SKM-1 treated with dmso at 0.1 percent for 144 hours (cell line): ENCODE data around the gene TM4SF18.
"Not testable (repeated sequence)": the region's sequence is repeated elsewhere in the genome, so short reads cannot be mapped to it uniquely, and the experiment has no call there.

ENCODE experiments used
- DNase-seq: peaks from one replicate; lab custom pipeline; 2025; ENCODE audit not compliant: unreplicated experiment; lab: John Stamatoyannopoulos, UW

The TM4SF18 gene

DNA sequence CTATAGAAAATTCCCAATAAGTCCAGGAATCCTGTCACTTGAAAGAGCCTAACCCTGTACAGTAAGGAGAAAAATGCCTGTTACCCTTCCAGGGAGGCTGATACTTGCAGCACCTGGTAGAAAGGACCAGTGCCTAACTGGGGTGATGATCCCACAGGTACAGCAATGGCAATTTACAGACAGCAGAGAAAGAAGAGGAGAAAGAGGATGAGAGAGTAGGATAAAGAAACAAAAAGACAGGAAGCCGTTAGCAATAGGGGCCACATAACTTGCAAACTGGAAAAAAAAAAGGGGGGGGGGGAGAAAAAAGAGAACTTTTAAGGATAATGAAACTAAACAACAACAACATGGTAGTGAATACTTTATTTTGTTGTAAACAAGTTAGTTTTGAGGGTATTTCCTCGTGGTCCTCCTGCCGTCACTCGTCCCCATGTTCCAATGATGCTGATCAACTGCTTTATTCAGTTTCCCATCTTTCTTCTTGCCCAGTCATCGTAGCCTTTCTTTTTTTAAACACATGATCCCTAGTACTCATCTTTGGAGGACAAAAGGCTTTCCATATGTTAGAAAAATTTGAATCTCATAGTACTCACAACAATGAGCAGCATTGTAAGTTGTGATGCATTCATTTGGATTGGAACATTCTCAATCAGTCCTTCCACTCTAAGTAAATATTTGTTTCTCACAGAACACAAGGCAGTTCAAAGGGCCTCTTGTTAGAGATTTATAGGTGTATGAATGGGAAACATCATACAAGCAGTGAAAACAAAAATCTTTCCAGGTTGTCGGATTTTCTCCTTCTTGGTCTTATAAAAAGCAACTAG, 35.5 kb upstream of the TM4SF18 start:
- no peak for DNase-seq

DNA sequence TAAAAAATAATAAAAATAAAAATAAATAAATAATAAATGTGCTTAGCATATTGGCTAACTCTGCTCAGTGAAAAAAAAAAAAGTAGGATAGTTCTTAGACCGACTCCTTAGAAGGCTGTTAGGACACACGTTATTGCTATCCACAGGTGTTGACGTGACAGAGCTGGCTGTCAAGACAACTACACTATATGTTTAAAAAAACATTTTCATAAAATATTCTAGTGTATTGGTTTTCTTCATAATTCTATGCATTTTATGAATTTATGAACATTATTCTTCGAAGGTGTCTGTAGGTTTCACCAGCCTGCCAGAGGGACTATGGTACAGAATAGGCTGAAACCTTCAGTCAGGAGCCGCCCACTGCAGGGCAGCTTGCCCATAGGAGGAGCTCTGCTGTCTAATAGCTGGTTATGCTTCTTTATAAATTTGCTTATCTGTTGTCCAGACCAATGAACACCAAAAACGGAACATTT, 34.8 kb upstream of the TM4SF18 start:
- DNase-seq = no peak

DNA sequence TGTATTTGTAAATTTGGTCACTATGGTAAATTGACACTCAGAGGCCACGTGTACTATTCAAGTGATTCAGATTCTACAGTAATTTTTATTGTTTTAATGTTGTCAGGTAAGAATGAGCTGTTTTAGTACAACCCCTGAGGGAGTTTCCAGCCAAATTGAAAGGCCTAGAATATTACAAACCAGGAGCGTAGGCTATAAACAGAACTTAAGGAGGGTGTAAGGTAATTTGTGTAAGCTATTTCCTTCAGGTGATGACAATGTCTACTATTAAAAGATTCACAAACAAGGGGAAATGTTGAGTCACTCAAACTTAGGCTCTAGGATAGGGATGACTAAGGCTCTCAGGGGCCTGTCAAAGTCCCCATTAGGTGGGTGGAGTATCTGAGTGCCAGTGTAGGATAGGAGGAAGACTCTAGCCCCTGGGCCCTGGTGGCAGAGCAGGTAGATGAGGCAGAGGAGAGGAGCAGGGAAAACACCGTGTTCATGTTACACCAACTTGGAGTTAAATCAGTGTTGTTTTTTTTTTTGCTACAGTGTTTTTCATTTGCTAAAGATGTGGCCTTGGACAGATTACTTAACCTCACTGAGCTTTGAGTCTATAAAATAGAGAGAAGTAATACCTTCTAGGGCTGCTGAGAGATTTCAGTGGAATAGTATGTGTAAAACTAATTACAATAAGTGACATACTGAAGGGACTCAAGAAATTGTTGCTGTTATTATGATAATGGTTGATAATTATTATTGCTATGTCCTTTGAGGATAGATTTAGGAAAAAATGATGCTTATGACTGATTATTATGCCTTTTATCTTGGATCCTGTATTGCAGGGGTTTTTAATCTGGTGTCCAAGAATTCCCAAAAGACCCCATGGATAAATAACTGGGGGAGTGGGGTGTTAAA, 33.8 kb upstream of the TM4SF18 start:
- no peak for DNase-seq

DNA sequence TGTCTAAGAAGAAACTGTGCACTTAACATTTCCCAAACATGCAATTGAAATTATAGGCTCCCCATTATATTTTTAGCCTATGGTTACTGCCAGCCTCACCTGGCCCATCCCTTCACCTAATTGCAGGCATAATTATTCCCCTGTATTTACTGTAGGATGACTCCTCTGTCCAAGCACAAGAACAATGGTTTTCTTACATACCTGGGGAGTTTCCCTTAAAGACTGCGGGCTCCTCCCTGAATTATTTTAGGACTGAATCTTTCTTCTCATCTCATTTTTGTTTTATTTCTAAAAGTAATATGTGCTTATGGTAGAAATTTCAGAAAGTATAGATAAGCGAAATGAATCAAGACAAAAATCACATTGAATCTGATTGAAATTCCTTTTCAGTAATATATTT, 32.6 kb upstream of the TM4SF18 start:
- no peak for DNase-seq

DNA sequence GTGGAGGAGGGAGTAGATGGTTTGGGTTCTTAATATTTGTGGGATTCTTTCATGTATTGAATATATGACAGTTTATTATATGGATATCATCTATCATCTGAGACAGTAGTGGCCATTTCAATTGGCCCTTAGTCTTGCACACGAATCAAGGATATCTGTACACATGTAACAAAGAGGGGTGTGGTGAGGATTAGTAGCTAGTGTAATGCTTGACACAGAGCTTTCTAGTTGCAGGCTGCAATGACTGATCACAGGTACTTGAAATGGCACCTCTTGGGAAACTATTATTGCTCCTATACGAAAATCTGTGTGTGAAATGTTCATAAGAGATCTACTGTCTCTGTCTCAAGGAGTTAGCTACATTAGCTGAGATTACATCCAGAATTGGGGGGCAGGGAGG, 31.2 kb upstream of the TM4SF18 start:
- DNase-seq = no peak

DNA sequence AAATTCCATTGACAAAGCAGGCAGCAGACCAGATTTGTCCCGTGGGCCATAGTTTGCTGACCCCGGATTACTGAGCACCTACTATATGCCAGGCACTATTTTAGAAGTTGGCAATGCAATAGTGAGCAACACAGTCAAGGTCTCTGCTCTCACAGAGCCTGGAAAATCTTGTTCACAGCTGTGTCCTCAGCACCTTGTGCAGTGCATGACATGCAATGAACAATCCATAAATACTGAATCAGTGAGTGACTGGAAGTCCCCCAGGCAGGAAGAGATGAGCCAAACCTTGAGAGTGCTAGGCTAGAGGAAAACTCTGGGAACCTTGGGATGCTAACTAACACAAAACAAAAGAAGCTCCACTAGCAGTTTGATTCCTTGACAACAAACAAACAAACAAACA, 29.6 kb upstream of the TM4SF18 start:
- DNase-seq = no peak

DNA sequence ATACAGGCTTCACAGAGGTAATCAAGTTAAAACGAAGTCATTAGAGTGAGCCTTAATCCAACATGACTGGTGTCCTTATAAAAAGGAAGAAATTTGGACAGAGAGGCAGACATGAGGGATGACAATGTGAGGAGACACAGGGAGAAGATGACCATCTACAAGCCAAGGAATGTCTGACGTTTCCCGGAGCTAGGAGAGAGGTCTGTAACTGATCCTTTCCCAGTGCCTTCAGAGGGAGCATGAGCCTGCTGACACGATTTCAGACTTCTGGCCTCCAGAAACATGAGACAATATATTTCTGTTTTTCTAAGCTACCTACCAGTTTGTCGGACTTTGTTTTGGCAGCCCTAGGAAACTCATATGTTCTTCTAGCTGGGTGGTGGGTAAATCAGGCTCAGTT, 28.9 kb upstream of the TM4SF18 start:
- DNase-seq = no peak

DNA sequence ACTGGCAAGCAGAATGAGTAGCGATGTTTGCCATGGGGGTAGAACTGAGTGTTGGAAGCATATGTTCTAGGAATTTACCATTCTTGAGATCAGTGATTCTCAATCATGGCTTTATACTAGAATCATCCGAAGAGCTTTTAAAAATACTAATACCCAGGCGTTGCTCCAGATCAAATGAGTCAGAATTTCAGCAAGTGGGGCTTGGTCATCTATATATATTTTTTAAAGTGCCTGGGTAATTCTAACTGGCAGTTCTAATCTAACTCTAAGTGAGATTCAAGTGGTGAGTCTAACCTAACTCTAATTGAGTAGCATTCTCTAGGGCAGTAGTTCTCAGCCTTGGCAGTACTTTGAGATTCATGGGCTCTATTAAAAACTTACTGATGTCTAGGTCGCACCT, 23.2 kb upstream of the TM4SF18 start:
- no peak for DNase-seq

DNA sequence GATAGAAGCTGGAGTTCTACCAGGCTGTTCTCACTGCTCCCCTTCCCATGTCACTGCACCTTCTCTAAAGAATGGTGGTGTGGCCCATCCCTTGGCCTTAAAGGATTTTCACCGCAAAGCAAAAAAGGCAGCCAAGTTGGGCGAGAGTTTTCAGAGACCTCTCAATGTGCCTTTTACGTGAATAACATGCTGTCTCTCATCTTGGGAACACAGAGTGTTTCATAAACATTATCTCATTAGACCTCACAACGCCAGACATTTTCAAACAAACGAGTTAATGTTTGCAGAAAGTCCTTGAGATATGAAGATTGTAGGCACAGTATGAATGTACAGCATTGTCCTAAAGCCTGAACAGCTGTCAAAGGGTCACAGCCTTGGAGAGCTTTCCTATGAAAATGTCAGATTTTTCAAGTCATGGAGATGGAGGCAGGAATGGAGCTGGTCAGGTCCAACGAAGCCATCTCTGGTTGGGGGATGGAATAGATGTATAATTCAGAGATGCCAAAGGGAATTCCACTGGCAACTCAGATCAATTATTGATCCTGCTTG, 22.7 kb upstream of the TM4SF18 start:
- DNase-seq = no peak

DNA sequence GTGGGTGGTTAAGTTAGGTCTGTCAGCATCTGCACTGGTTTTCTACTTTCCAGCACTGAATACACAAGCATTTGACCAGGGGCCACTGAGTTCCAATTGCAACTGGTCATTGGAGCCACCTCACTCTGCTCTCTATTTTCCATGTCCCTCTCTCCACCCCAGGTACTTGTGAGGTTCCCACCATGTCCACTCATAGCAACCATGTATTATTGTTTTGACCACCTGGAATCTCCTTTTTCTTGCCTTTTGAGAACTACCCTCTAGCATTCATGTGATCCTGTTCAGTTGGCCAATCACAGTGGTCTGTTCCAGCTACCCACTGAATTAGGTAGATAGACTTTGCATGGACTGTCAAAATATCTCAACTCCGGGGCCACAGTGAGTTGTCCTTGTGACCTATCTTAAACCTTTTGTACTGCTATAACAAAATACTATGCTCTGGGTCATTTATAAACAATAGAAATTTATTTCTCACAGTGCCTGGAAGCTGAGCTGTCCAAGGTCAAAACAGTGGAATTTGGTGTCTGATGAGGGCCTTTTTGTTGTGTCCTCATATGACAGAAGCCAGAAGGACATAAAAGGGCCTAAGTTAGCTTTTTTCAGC, 20.2 kb upstream of the TM4SF18 start:
- DNase-seq = no peak

DNA sequence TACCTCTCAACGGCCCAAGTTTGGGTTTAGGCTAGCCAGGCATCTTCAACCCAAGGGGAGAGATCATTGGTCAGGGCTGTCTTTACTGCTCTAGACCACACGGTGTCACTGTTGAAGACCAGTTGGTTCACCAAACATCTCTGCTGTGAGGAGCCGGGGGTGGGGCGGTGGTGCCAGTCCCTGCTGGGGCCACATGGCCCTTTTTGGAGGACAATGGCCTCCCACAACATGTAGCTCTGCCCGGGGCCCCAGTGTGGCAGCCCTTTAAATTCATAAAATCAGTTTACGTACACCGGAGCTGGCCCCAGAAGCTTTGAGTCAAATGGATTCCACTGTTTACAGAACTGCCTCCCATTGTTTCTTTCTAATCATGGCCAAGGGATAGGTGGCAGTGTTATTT, 19.1 kb upstream of the TM4SF18 start:
- DNase-seq = peak; percentile 56

DNA sequence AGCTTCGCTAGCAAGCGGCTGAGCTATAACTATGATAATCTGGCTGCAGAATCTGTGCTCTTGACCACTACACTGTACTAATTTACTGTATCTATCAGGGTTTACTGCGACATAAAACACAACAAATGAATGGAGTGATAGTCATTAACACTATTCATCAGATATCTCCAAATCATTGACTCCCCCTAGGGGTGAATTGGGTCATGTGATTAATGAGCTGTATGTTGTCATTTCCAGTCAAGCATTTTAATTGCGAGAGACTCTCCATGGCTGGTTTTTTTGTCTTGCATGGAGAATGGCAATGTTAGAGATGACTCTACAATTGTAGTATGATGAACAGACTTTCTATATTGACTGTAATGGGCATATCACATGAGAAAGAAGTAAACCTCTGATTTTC, 10.5 kb upstream of the TM4SF18 start:
- no peak for DNase-seq

DNA sequence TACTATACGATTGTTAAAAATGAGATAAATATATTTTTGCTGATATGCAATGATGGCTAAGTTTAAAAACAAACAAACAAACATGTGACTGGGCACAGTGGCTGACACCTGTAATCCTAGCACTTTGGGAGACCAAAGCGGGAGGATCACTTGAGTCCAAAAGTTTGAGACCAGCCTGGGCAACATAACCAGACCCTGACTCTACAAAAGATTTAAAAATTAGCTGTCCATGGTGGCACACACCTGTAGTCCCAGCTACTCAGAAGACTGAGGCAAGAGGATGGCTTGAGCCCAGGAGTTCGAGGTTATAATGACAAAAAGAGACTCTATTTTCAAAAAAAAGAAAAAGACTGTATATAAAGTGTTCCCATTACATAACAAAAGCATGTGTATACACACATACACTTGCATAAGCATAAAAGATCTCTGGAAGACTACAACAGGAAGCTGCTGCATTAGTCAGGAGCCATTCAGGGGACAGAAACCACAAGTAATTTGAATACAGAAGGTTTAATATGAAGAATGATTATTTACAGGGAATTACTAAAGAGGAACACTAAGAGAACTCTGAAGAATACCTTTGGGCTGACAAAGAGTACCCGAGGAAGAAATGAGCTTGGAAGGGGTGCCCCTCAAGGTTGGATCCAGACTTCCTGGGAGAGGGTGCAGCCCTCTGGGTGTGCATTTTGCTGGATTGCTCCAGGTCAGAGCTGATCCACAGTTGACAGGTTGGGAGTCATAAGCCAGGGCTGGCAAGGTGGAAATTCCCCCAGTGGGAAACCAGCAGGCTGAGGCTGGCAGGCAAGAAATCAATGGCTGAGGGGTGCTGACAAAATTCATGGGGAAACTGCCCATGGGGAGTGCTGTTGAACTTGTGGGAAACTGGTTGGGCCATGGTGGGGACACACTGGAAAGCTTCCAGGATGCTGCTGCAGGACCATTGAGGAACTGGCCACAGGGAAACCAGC, 9.3 kb upstream of the TM4SF18 start:
- DNase-seq = no peak

DNA sequence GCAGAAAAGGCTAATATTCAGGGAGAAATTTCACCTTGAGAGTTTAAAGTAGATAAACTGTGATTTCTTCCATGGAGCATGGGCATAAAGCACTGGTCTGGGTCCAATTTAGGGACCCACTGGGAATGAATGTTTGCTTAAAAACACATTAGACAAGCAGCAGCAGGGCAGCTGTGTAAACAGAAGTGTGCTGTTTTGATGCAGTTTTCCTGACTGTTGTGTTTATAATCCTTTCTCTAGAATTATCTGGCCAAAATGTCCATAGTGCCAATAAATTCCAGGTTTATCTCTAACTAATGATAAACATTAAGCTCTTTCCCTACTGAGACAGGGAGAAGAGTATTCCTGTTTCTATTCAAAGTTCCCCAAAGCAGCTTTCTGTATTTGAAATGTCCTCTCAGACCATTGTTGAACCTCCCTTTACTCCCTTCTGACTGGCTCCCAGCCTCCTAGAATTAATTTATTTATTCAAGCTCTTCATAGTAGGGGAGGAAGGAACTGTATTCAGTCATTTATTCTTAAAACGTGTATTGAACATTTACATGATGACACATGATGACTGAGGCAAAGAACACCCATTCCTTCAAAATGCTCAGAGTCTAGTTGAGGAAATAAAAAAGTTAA, 7.0 kb upstream of the TM4SF18 start:
- no peak for DNase-seq

DNA sequence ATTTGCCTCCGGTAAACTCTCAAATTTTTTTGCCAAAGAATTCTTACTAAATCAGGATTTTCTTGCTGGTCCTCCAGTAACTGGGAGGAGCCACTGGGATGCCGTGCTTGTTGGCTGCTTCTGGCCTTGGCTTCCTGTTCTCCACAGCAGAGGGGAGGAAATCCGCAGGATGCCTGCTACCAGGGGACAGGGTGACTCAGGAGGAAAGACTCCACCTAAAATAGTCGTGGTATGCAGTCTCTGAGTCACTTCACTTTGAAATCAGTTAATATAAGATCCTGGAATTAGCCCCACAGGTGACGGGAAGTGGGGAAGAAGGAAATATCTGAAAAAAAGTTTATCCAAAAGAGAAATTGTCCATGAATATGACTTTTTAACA, 6.5 kb upstream of the TM4SF18 start:
- no peak for DNase-seq

DNA sequence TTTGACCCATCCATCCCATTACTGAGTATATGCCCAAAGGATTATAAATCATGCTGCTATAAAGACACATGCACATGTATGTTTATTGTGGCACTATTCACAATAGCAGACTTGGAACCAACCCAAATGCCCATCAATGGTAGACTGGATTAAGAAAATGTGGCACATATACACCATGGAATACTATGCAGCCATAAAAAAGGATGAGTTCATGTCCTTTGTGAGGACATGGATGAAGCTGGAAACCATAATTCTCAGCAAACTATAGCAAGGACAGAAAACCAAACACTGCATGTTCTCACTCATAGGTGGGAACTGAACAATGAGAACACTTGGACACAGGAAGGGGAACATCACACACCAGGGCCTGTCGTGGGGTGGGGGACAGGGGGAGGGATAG, 4.0 kb upstream of the TM4SF18 start:
- DNase-seq = not testable (repeated sequence)

DNA sequence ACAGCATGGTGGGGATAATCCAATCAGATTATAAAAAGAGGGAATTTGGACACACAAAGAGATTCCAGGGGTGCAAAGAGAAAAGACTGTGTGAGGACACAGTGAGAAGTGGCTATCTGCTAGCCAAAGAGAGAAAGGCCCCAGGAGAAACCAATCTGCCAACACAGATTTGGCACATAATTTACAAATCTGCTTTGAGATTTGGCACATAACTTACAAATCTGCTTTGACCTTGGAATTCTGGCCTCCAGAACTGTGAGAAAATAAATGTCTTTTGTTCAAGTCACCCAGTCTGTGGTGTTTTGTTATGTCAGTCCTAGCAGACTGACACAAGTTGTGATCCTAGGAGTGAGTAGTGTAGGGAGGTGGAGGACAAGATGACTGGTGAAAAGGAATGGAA, 3.5 kb upstream of the TM4SF18 start:
- DNase-seq = no peak

DNA sequence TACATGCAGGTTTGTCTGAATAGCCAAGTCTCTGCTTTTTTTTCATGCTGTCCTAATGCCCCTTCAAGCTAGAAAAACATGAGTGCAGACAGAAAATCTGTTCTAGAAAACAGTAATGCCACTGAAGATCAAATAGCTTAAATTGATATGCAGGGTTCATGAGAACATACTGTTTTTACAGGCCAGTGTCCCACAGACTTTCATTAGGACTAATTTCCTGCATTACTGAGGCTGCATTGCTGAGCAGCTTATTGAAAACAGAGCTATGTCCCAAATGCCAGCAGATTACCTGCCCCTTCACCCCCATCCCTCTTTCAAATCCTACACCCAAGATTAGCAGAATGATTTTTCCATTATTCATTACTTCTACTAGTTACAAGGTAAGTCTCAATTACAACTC, 665 bp downstream of the TM4SF18 start:
- DNase-seq = no peak

DNA sequence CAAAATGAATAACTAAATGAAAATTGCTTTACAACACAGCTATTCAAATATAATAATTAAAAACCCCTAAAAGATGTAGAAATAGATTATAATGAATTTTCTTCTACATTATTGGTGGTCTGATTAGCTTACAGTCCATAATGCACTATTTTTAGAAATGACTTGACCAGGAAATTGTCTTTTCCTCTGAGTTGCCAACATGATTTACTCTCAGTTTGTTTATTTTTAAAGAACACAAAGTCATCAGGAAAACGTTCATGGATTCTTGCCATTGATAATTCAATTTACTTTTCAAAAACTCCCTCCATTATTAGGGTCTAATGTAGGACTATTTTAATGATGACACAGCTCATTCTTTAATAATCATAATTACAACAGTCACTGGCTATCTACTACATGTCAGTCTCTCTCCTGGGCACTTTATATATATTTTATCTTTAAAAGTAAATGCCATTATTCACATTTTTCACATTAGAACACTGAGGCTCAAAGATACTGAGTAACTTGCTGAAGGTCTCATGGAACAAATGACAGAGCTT, 1.1 kb downstream of the TM4SF18 start:
- no peak for DNase-seq

DNA sequence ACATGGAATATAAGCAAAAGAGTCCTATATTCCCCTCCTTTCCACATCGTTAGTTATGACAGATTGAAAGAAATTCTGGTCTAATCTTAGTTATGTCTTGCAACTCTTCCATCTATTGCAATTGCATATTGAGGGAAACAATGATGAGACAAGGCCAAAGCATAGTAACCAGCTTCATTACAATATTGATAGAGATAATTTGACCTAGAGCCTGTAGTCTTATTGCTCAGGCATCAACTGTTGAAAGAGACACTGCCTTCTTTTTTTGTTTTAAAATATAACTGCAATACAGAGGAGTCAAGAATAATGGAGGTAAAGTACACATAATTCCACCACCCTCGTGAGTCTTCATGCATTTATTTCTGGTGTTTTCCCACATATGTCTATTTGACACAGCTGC, 2.0 kb downstream of the TM4SF18 start:
- DNase-seq = no peak
